ENCODE data around the gene DPP10.

GRCh38 chr2:115481842-115482241 is 1039.4 kb downstream of the DPP10 start:
- TF ChIP-seq CTCF (IDR thresholded peaks at IDR 0.05) (no peak), POLR2A (IDR thresholded peaks at IDR 0.05) (no peak)

Data from esophagus squamous epithelium (tissue), 4 donors.